Esophagus squamous epithelium (tissue), 5 donors: Measurements from ENCODE around the gene TBC1D23. TPM values are rescaled to one million over a fixed set of nuclear protein-coding genes. Genes with fewer than 3 reads are reported as not detected.

Experiments
- DNase-seq: peaks from one replicate; lab custom pipeline; 2025; lab: John Stamatoyannopoulos, UW
- H3K27ac ChIP-seq, 4 donors: fragments of 200-600 bp; sonication (generic); one replicate each; pipeline ENCODE4 v1.5.1; 2016 to 2019; ENCODE audit warnings: mild to moderate bottlenecking in 1 of 4
- H3K27me3 ChIP-seq, 4 donors: fragments of 200-600 bp; sonication (generic); 1 replicate in 3 of 4; 2 replicates in 1 of 4; pipeline versions ENCODE4 v1.5.1 to v1.6.0; 2017 to 2021; ENCODE audit warnings: antibody characterized with exemption in 1 of 4
- H3K36me3 ChIP-seq, 3 donors: fragments of 200-600 bp; sonication (generic); one replicate each; pipeline ENCODE4 v1.5.1; 2016 to 2019
- H3K4me1 ChIP-seq, 3 donors: fragments of 200-600 bp; sonication (generic); one replicate each; pipeline ENCODE4 v1.5.1; 2017 to 2019
- H3K4me3 ChIP-seq, 4 donors: fragments of 200-600 bp; sonication (generic); 1 replicate in 3 of 4; 2 replicates in 1 of 4; pipeline ENCODE4 v1.5.1; 2016 to 2019; ENCODE audit warnings: mild to moderate bottlenecking in 2 of 4, moderate library complexity in 1 of 4
- H3K9me3 ChIP-seq, 3 donors: fragments of 200-600 bp; sonication (generic); one replicate each; pipeline ENCODE4 v1.5.1; 2016 to 2019
- POLR2A ChIP-seq, 4 donors: fragments of 450-650 bp; IDR thresholded peaks; one replicate each; pipeline ENCODE4 v1.6.1; 2017; ENCODE audit warnings: antibody characterized with exemption in 4 of 4, mild to moderate bottlenecking in 4 of 4, moderate library complexity in 3 of 4
- WGBS, 2 donors: methylation state at CpG; one replicate each; pipeline ENCODE4 v1.1.5; 2018; 5-methylcytosine and 5-hydroxymethylcytosine counted together
- intact Hi-C: fragments of 100-400 bp; cut with DNase I; formaldehyde crosslinking; loops from one replicate; pipeline ENCODE4 v1.15.0; 2022
- total RNA-seq, 4 donors: library from RNA; depleted of rRNA; stranded (reverse); fragments of >200 nt; gene quantifications; one replicate each; pipeline ENCODE4 v1.1.0, GENCODE V29; 2016
- TF ChIP-seq, protein P1 (sequence below), 6 experiments: fragments of 450-650 bp in 4 of 6; fragments of 200-600 bp in 2 of 6; sonication (generic) in 2 of 6; IDR thresholded peaks; one replicate each; pipeline ENCODE4 v1.5.1; 2016 to 2019; ENCODE audit warnings: antibody characterized with exemption in 6 of 6, mild to moderate bottlenecking in 4 of 6, moderate library complexity in 4 of 6
- donor health status: DM: yes; HTN: yes; CAD: no.

TBC1D23 gene
- total RNA-seq, 4 donors from 2014 or later = 16.3 to 40.0 (median 32.1) TPM

DNA sequence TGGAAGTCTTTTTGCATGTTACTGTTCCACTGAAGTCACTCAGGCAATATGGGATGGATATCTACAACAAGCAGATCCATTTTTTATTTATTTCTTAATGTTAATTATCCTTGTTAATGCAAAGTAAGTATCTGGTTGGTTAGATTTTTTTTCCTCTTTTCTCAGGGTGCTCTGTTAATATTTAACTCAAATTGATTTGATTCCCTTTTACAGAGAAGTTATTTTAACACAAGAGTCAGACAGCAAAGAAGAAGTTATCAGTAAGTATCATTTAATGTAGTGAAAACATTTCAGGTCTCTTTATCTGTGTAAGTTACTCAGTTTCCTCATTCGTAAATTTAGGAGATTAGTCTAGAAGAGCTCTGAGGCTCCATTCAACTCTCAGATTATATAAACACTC lies 34.3 kb downstream of the TBC1D23 start:
- H3K27ac ChIP-seq = no peak overlapping the region
- WGBS, 2 donors = 94 to 96% methylated on average over 1 of the region's 1 CpG
- H3K4me3 ChIP-seq = no peak overlapping the region
- H3K9me3 ChIP-seq = no peaks in the 10 kb centered on the region
- no peak for DNase-seq
- H3K36me3 ChIP-seq = peaks cover 0 to 98% (median 4%) of the 10 kb centered on the region in 3 donors
- intact Hi-C loops = no loop called here
- no peaks in the 10 kb centered on the region for H3K27me3 ChIP-seq
- H3K4me1 ChIP-seq = no peaks in the 10 kb centered on the region
- no peak for TF ChIP-seq POLR2A (IDR thresholded peaks at IDR 0.05)
- TF ChIP-seq, protein P1, sequence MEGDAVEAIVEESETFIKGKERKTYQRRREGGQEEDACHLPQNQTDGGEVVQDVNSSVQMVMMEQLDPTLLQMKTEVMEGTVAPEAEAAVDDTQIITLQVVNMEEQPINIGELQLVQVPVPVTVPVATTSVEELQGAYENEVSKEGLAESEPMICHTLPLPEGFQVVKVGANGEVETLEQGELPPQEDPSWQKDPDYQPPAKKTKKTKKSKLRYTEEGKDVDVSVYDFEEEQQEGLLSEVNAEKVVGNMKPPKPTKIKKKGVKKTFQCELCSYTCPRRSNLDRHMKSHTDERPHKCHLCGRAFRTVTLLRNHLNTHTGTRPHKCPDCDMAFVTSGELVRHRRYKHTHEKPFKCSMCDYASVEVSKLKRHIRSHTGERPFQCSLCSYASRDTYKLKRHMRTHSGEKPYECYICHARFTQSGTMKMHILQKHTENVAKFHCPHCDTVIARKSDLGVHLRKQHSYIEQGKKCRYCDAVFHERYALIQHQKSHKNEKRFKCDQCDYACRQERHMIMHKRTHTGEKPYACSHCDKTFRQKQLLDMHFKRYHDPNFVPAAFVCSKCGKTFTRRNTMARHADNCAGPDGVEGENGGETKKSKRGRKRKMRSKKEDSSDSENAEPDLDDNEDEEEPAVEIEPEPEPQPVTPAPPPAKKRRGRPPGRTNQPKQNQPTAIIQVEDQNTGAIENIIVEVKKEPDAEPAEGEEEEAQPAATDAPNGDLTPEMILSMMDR (IDR thresholded peaks at IDR 0.05) = no peak

DNA sequence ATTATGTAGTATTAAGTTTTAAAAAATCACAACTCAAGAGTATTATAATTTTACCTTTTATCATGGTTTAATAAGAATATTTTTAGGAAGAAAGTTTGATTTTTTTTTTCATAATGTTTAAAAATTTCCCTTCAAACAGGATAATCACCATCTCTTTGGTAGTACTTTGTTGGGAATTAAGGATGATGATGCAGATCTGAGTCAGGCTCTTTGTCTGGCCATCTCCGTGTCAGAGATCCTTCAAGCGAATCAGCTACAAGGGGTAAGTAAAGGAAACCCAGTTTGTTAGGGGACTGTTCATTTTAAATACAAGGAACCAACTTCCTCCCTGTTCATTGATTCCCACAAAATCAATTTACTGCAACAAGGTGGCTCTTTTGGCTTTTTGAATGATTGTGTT lies 37.0 kb downstream of the TBC1D23 start:
- TF ChIP-seq, protein P1 (IDR thresholded peaks at IDR 0.05) = no peak
- no peak for TF ChIP-seq POLR2A (IDR thresholded peaks at IDR 0.05)
- no peak for DNase-seq
- intact Hi-C loops = no loop called here
- Histone ChIP-seq H3K4me1 (no peaks in the 10 kb centered on the region), H3K9me3 (no peaks in the 10 kb centered on the region), H3K27me3 (no peaks in the 10 kb centered on the region), H3K36me3 (peaks cover 0 to 98% (median 4%) of the 10 kb centered on the region in 3 donors), H3K4me3 (no peak overlapping the region), H3K27ac (no peak overlapping the region)
- 60 to 78% methylated on average over 2 of the region's 2 CpGs for WGBS, 2 donors

DNA sequence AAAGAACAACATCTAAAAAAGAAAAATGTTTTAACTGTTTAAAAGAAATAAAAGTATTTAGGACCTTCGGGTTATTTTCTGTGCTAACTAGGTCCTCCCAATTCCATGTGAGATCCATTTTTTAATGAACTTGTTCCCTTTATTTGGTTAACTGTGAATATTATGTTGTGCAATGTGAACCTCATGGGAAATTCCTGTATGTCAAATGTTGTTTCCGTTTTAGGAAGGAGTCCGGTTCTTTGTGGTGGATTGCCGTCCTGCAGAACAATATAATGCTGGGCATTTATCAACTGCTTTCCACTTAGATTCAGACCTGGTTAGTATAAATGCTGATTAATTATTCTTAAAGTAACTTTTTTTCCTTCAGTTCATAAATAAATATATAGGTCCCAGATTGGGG lies 38.2 kb downstream of the TBC1D23 start:
- Histone ChIP-seq H3K27me3 (no peaks in the 10 kb centered on the region), H3K27ac (no peak overlapping the region), H3K36me3 (peaks cover 0 to 98% (median 4%) of the 10 kb centered on the region in 3 donors), H3K9me3 (no peaks in the 10 kb centered on the region), H3K4me3 (no peak overlapping the region), H3K4me1 (no peaks in the 10 kb centered on the region)
- intact Hi-C loops = no loop called here
- TF ChIP-seq POLR2A (IDR thresholded peaks at IDR 0.05) = no peak
- TF ChIP-seq, protein P1 (IDR thresholded peaks at IDR 0.05) = no peak
- DNase-seq = no peak
- WGBS, 2 donors = 79 to 83% methylated on average over 4 of the region's 4 CpGs

DNA sequence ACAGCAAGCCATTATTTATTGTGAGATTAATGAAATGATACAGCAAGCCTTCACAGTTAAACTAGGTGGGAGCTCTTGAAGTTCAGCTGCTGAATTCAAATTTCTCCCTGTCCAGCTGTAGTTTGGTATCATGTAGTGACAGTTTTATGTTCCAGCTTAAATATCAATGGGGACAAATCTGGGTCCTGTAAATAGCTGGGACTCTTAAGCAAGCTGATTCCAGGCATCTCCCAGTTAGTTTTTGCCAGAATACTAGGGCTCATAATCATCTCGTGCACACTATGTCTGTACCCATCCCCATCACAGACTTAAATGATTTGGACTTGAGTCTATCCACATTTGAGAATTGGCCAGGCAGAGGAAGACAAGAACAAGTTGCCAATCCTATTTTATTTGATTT lies 45.9 kb downstream of the TBC1D23 start:
- no peak for DNase-seq
- H3K36me3 ChIP-seq = peaks cover 0 to 99% (median 0%) of the 10 kb centered on the region in 3 donors
- no peaks in the 10 kb centered on the region for H3K27me3 ChIP-seq
- no peaks in the 10 kb centered on the region for H3K4me1 ChIP-seq
- no peaks in the 10 kb centered on the region for H3K9me3 ChIP-seq
- no peak overlapping the region for H3K27ac ChIP-seq
- no peak for TF ChIP-seq POLR2A (IDR thresholded peaks at IDR 0.05)
- TF ChIP-seq, protein P1 (IDR thresholded peaks at IDR 0.05) = no peak
- intact Hi-C loops = no loop called here
- WGBS, 2 donors = 95 to 100% methylated on average over 1 of the region's 1 CpG
- no peak overlapping the region for H3K4me3 ChIP-seq

DNA sequence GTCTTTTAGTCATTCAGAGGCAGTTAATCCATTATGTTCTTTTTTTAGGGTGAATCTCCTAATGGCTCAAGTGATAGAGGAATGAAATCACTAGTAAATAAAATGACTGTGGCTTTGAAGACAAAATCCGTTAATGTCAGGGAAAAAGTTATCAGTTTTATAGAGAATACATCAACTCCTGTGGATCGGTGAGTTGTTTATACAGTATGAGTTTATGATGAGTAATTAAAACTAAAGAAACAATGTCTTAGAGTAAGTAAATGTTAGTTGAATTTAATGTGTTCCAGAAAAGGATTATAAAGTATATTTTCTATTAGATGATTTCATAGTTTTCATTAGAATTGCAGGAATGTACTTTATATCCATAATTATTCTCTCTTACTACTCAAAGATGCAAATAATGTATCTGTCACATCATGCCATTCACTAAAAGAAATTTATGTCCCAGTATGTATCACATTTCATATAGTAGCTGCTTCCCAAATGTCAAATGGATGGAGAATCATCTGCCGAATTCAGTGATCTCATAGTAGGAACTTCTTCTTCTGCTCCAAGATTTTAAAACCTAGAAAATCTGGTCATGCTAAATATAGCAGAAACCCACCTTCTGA lies 49.7 kb downstream of the TBC1D23 start:
- H3K27me3 ChIP-seq = no peaks in the 10 kb centered on the region
- H3K4me3 ChIP-seq = no peak overlapping the region
- H3K4me1 ChIP-seq = no peaks in the 10 kb centered on the region
- H3K27ac ChIP-seq = no peak overlapping the region
- WGBS, 2 donors = 77 to 84% methylated on average over 3 of the region's 3 CpGs
- DNase-seq = no peak
- TF ChIP-seq POLR2A (IDR thresholded peaks at IDR 0.05) = no peak
- TF ChIP-seq, protein P1 (IDR thresholded peaks at IDR 0.05) = no peak
- peaks cover 0 to 89% (median 0%) of the 10 kb centered on the region in 3 donors for H3K36me3 ChIP-seq
- H3K9me3 ChIP-seq = no peaks in the 10 kb centered on the region
- intact Hi-C loops = no loop called here
